B cell (primary cell): ENCODE data around the gene PREX1.

Source experiments
- EZH2 ChIP-seq: IDR thresholded peaks from 2 replicates; pipeline ENCODE4 v1.6.1; 2012; ENCODE audit warnings: borderline replicate concordance, low read depth, mild to moderate bottlenecking, moderate library complexity, low read length; ENCODE audit not compliant: insufficient read depth, poor library complexity, severe bottlenecking
- TF ChIP-seq, protein P1 (sequence below): fragments of 200-600 bp; IDR thresholded peaks from one replicate; pipeline ENCODE4 v1.8.0; 2022; ENCODE audit warnings: antibody characterized with exemption, mild to moderate bottlenecking

DNA sequence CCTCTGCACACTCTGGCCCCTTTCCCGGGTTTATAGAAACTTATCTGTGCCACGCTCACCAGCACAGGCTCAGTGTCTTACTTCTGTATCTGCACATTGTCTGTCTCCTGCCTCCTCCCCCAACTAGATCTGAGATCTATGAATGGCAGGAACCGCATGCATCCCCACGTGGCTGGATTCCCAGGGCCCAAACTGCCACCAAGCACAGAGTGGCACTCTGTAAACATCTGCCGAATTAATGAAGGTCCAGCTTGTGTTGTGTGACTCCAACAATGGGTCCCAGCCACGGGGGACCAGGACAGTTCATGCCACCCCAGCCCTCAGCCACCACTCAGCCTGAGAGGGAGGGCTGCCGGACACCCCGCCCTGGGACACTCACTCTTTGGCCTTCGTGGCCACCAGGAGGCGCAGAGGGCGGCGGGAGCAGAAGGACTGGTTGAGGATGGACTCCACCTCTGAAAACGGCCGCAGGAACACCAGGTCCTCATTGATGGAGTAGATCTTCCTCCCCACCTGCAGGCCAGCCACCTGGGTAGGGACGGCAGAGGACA, 171.1 kb downstream of the PREX1 start:
- TF ChIP-seq, protein P1, sequence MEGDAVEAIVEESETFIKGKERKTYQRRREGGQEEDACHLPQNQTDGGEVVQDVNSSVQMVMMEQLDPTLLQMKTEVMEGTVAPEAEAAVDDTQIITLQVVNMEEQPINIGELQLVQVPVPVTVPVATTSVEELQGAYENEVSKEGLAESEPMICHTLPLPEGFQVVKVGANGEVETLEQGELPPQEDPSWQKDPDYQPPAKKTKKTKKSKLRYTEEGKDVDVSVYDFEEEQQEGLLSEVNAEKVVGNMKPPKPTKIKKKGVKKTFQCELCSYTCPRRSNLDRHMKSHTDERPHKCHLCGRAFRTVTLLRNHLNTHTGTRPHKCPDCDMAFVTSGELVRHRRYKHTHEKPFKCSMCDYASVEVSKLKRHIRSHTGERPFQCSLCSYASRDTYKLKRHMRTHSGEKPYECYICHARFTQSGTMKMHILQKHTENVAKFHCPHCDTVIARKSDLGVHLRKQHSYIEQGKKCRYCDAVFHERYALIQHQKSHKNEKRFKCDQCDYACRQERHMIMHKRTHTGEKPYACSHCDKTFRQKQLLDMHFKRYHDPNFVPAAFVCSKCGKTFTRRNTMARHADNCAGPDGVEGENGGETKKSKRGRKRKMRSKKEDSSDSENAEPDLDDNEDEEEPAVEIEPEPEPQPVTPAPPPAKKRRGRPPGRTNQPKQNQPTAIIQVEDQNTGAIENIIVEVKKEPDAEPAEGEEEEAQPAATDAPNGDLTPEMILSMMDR, result no peak
- TF ChIP-seq EZH2, result no peak
